ENCODE results near the gene FAM204A.

FAM204A gene

DNA sequence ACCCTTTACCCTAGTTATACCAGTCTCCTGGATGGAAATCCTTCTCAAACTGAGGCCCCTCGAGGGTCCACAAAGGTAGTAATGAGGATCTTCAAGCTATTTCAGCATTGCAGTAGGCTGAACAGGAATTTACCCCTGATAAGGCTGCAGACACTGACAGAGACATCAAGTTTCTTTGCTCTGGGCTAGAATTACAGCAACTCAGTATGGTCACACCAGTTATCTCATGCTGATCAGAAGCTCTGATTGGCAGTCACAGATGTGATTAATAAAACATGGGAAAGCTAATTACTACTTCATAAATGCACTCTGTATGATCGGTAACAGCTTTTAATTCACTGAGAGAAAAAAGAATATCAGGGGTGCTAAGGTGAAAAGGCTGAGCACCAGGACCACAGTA is 30.6 kb downstream of the FAM204A start:
- Histone ChIP-seq H3K36me3 (ENCODE audit: low read length) (peaks cover 5% of the 10 kb centered on the region; the same call in 1 of the 2 replicates), H3K4me2 (ENCODE audit: low read depth, low read length, poor library complexity, severe bottlenecking) (no peak overlapping the region), H3K9ac (ENCODE audit: low read length) (no peak overlapping the region)

DNA sequence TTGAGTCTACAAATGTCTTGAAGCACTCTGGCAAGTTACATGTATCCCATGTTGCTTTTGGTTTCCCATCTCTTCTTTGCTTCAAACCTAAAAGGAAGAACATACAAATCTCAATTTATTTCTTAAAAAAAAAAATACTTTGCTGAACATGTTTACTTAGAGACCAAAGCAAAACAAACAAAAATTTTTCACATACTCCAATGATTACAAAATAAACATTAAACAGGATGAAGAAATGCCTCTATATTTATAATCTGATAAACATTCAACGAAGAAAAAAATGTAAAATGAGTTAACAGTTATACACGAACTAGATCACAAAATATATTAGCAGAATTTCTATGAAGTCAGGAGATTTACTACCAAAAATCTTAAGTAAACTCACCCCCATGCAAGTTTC is 31.3 kb downstream of the FAM204A start:
- no peaks in the 10 kb centered on the region for H3K79me2 ChIP-seq (ENCODE audit: insufficient read depth, low read length)
- no peak overlapping the region for H3K27ac ChIP-seq (ENCODE audit: low read depth, low read length)
- no peak overlapping the region for H3K4me3 ChIP-seq (ENCODE audit: insufficient read depth, low read length, poor library complexity, severe bottlenecking)
- no peaks in the 10 kb centered on the region for H3K9me2 ChIP-seq (replicated peaks; ENCODE audit: insufficient read depth, low read length)
- H3F3A ChIP-seq (ENCODE audit: insufficient read depth) = no peaks in the 10 kb centered on the region
- no peaks in the 10 kb centered on the region for H4K20me1 ChIP-seq (ENCODE audit: low read depth, low read length)
- no peaks in the 10 kb centered on the region for H3K27me3 ChIP-seq (ENCODE audit: low read length)
- TF ChIP-seq EZH2phosphoT487 (conservative IDR thresholded peaks at IDR 0.05; ENCODE audit: low read length) = no peak
- TF ChIP-seq, protein P1, sequence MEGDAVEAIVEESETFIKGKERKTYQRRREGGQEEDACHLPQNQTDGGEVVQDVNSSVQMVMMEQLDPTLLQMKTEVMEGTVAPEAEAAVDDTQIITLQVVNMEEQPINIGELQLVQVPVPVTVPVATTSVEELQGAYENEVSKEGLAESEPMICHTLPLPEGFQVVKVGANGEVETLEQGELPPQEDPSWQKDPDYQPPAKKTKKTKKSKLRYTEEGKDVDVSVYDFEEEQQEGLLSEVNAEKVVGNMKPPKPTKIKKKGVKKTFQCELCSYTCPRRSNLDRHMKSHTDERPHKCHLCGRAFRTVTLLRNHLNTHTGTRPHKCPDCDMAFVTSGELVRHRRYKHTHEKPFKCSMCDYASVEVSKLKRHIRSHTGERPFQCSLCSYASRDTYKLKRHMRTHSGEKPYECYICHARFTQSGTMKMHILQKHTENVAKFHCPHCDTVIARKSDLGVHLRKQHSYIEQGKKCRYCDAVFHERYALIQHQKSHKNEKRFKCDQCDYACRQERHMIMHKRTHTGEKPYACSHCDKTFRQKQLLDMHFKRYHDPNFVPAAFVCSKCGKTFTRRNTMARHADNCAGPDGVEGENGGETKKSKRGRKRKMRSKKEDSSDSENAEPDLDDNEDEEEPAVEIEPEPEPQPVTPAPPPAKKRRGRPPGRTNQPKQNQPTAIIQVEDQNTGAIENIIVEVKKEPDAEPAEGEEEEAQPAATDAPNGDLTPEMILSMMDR (IDR thresholded peaks at IDR 0.05; ENCODE audit: insufficient read depth, low read length, poor library complexity, severe bottlenecking) = no peak
- no peak overlapping the region for H3K9ac ChIP-seq (ENCODE audit: low read length)
- no peak overlapping the region for H2AFZ ChIP-seq (ENCODE audit: low read depth, low read length, severe bottlenecking)
- H3K4me2 ChIP-seq (ENCODE audit: low read depth, low read length, poor library complexity, severe bottlenecking) = no peak overlapping the region
- H3K9me3 ChIP-seq (ENCODE audit: insufficient read depth, low read length) = no peaks in the 10 kb centered on the region
- peaks cover 5% of the 10 kb centered on the region; the same call in 1 of the 2 replicates for H3K36me3 ChIP-seq (ENCODE audit: low read length)

More for the DNA sequence above, 30.6 kb downstream of the FAM204A start:
- no peak overlapping the region for H2AFZ ChIP-seq (ENCODE audit: low read depth, low read length, severe bottlenecking)
- H3K4me3 ChIP-seq (ENCODE audit: insufficient read depth, low read length, poor library complexity, severe bottlenecking) = no peak overlapping the region
- no peaks in the 10 kb centered on the region for H3K79me2 ChIP-seq (ENCODE audit: insufficient read depth, low read length)
- H3K27ac ChIP-seq (ENCODE audit: low read depth, low read length) = no peak overlapping the region
- no peaks in the 10 kb centered on the region for H3F3A ChIP-seq (ENCODE audit: insufficient read depth)
- TF ChIP-seq, protein P1 (IDR thresholded peaks at IDR 0.05; ENCODE audit: insufficient read depth, low read length, poor library complexity, severe bottlenecking) = no peak
- TF ChIP-seq EZH2phosphoT487 (conservative IDR thresholded peaks at IDR 0.05; ENCODE audit: low read length) = no peak
- no peaks in the 10 kb centered on the region for H4K20me1 ChIP-seq (ENCODE audit: low read depth, low read length)
- H3K27me3 ChIP-seq (ENCODE audit: low read length) = no peaks in the 10 kb centered on the region
- H3K9me3 ChIP-seq (ENCODE audit: insufficient read depth, low read length) = no peaks in the 10 kb centered on the region
- no peaks in the 10 kb centered on the region for H3K9me2 ChIP-seq (replicated peaks; ENCODE audit: insufficient read depth, low read length)

- no peak overlapping the region for H3K4me2 ChIP-seq (ENCODE audit: low read depth, low read length, poor library complexity, severe bottlenecking)
- H3K79me2 ChIP-seq (ENCODE audit: insufficient read depth, low read length) = no peaks in the 10 kb centered on the region
- peaks cover 5% of the 10 kb centered on the region; the same call in 1 of the 2 replicates for H3K36me3 ChIP-seq (ENCODE audit: low read length)
- no peaks in the 10 kb centered on the region for H4K20me1 ChIP-seq (ENCODE audit: low read depth, low read length)
- no peak overlapping the region for H3K27ac ChIP-seq (ENCODE audit: low read depth, low read length)
- TF ChIP-seq EZH2phosphoT487 (conservative IDR thresholded peaks at IDR 0.05; ENCODE audit: low read length) = no peak
- TF ChIP-seq, protein P1 (IDR thresholded peaks at IDR 0.05; ENCODE audit: insufficient read depth, low read length, poor library complexity, severe bottlenecking) = no peak
- no peak overlapping the region for H3K4me3 ChIP-seq (ENCODE audit: insufficient read depth, low read length, poor library complexity, severe bottlenecking)
- H3K9ac ChIP-seq (ENCODE audit: low read length) = no peak overlapping the region
- H3K9me2 ChIP-seq (replicated peaks; ENCODE audit: insufficient read depth, low read length) = no peaks in the 10 kb centered on the region
- no peaks in the 10 kb centered on the region for H3K9me3 ChIP-seq (ENCODE audit: insufficient read depth, low read length)
- no peak overlapping the region for H2AFZ ChIP-seq (ENCODE audit: low read depth, low read length, severe bottlenecking)
- H3F3A ChIP-seq (ENCODE audit: insufficient read depth) = no peaks in the 10 kb centered on the region
- H3K27me3 ChIP-seq (ENCODE audit: low read length) = no peaks in the 10 kb centered on the region
Measured at GRCh38 chr10:118309911-118310310, 32.2 kb downstream of the FAM204A start.
